ENCODE results near the gene NAT8. TPM values are rescaled to one million over a fixed set of nuclear protein-coding genes. Genes with fewer than 3 reads are reported as not detected.
"Not testable (repeated sequence)": the region's sequence is repeated elsewhere in the genome, so short reads cannot be mapped to it uniquely, and the experiment has no call there.

NAT8 gene
- not detected in 2 replicates for total RNA-seq

- H3K27me3 Mint-ChIP-seq, result peaks cover 17% of the 10 kb centered on the region
- TF ChIP-seq CTCF (IDR thresholded peaks at IDR 0.05), result no peak
- DNase-seq (no peak), ATAC-seq (ENCODE audit: low read depth) (no peak)
- ChIA-PET POLR2A (no interaction called here), CTCF (no interaction called here)
- H3K4me3 Mint-ChIP-seq, result no peak within 1 kb of the TSS
- no peaks in the 10 kb centered on the region for H3K4me1 Mint-ChIP-seq
- H3K36me3 Mint-ChIP-seq (ENCODE audit: low read depth), result no peaks in the 10 kb centered on the region
- peaks cover 16% of the 10 kb centered on the region for H3K9me3 Mint-ChIP-seq
- H3K27ac Mint-ChIP-seq, result no peak within 1 kb of the TSS
- intact Hi-C loops (cut with micrococcal nuclease), result no loop called here
These were observed at the start of gene NAT8 for GRCh38 chr2:73642338-73643018. Gene NAT8 (minus strand): TSS chr2:73642422. CDS start chr2:73641628, 794 bp downstream.

- peak; percentile 62 for ATAC-seq (ENCODE audit: low read depth)
- POLR2A ChIA-PET; H3K27me3 Mint-ChIP-seq; CTCF ChIA-PET; H3K4me1 Mint-ChIP-seq; H3K9me3 Mint-ChIP-seq; DNase-seq; H3K36me3 Mint-ChIP-seq (ENCODE audit: low read depth); H3K4me3 Mint-ChIP-seq; H3K27ac Mint-ChIP-seq: not testable (repeated sequence)
- intact Hi-C loops (cut with micrococcal nuclease), result loop anchor here (2.0 kb wide), 1 partner anchor 60 kb away; no protein-coding TSS in a partner anchor
These were observed 48.3 kb upstream of the NAT8 start for GRCh38 chr2:73690372-73691088.

GRCh38 chr2:73688494-73688893 lies 46.3 kb upstream of the NAT8 start:
- POLR2A ChIA-PET, result interaction anchor here (0.7 kb wide), 1 partner anchor 282 kb away, joined by 3 read pairs; no protein-coding TSS in a partner anchor
- intact Hi-C loops (cut with micrococcal nuclease); H3K9me3 Mint-ChIP-seq; H3K4me1 Mint-ChIP-seq; H3K36me3 Mint-ChIP-seq (ENCODE audit: low read depth); CTCF ChIA-PET; ATAC-seq (ENCODE audit: low read depth); DNase-seq; H3K27me3 Mint-ChIP-seq; H3K27ac Mint-ChIP-seq; H3K4me3 Mint-ChIP-seq: not testable (repeated sequence)

DNA sequence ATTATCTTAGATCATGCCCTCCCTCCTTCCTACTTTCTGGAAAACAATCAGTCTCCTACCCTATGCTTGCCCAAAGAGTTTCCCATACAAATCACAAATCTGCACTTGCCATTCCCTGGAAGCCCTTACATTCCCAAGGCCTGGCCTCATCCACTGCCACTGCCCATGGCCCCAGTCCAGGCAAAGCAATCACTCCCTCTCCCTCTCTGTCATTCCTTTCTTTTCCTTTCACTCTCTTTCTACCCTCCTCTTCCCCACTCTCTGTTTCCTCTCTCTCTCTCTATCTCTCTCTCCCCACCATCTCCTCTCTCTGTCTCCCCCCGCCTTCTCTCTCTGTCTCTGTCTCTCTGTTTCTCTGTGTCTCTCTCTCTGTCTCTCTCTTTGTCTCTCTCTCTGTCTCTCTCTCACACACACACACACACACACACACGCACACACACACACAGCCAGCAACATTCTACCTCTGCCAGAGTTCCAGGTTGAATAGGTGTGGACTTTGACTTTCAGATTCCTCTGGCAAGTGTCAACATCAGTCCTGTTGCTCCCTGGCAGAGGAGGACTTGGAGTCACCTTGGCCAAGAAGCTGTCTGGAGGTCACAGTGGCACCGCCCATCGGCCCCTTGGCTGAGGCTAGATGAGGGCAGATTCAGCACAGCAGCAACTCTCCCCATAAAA lies 43.7 kb upstream of the NAT8 start:
- ATAC-seq (ENCODE audit: low read depth), result no peak
- intact Hi-C loops (cut with micrococcal nuclease), result no loop called here
- POLR2A ChIA-PET, result no interaction called here
- no peaks in the 10 kb centered on the region for H3K4me1 Mint-ChIP-seq
- DNase-seq, result no peak
- peaks cover 8% of the 10 kb centered on the region for H3K9me3 Mint-ChIP-seq
- no peak overlapping the region for H3K4me3 Mint-ChIP-seq
- no peak for TF ChIP-seq CTCF (IDR thresholded peaks at IDR 0.05)
- peaks cover 6% of the 10 kb centered on the region for H3K27me3 Mint-ChIP-seq
- CTCF ChIA-PET, result no interaction called here
- H3K27ac Mint-ChIP-seq, result no peak overlapping the region
- H3K36me3 Mint-ChIP-seq (ENCODE audit: low read depth), result no peaks in the 10 kb centered on the region

DNA sequence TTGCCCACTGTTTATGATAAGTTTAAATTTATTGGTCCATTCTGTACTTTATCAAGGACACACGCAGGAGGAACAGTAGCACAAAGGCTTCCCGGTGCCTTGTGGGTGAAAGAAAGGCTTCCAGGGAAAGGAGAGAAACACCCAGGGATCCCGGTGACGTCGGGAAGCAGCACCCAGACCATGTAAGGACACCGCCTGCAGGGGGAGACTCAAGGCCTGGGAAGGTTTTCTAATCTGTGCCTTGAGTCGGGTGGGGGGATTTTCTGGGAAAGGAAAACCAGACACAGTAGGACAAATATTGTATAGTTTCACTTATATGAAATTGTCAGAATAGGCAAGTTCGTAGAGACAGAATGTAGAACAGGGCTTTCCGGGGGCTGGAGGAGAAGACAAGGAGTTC lies 42.7 kb upstream of the NAT8 start:
- DNase-seq; ATAC-seq (ENCODE audit: low read depth); POLR2A ChIA-PET; H3K4me1 Mint-ChIP-seq; intact Hi-C loops (cut with micrococcal nuclease); H3K27me3 Mint-ChIP-seq; H3K4me3 Mint-ChIP-seq; H3K27ac Mint-ChIP-seq; H3K36me3 Mint-ChIP-seq (ENCODE audit: low read depth); H3K9me3 Mint-ChIP-seq; CTCF ChIA-PET: not testable (repeated sequence)

DNA sequence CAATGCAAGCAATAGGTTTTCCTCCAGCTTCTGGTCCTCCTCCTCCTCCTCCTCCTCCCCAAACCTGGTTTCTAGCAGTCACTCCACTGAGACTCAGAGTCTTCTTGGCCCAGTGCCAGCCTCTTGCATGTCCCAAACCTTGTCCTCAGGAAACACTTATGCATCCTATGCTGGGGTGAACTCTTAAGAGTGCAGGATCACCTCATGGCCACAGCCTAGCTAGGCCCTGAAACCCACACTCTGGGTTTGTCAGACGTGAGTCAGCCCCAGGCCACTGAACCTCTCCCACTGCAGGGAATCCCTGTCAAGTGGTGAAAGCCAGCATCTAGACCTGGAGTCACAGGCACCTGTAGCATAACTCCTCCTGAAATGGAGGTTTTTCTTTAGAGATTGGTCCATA lies 42.1 kb upstream of the NAT8 start:
- H3K27ac Mint-ChIP-seq; H3K36me3 Mint-ChIP-seq (ENCODE audit: low read depth); DNase-seq; H3K4me3 Mint-ChIP-seq; H3K9me3 Mint-ChIP-seq; intact Hi-C loops (cut with micrococcal nuclease); POLR2A ChIA-PET; H3K27me3 Mint-ChIP-seq; H3K4me1 Mint-ChIP-seq; CTCF ChIA-PET; ATAC-seq (ENCODE audit: low read depth): not testable (repeated sequence)

GRCh38 chr2:73679951-73680571 lies 37.8 kb upstream of the NAT8 start:
- DNase-seq; H3K36me3 Mint-ChIP-seq (ENCODE audit: low read depth); POLR2A ChIA-PET; H3K4me3 Mint-ChIP-seq; H3K27ac Mint-ChIP-seq; H3K4me1 Mint-ChIP-seq; H3K9me3 Mint-ChIP-seq; ATAC-seq (ENCODE audit: low read depth); intact Hi-C loops (cut with micrococcal nuclease): not testable (repeated sequence)
- CTCF ChIA-PET, result interaction anchor here (0.9 kb wide), 1 partner anchor 12 kb away, joined by 3 read pairs; no protein-coding TSS in a partner anchor
- peaks cover 13% of the 10 kb centered on the region for H3K27me3 Mint-ChIP-seq

- POLR2A ChIA-PET; H3K4me1 Mint-ChIP-seq; ATAC-seq (ENCODE audit: low read depth); H3K4me3 Mint-ChIP-seq; H3K36me3 Mint-ChIP-seq (ENCODE audit: low read depth); H3K27ac Mint-ChIP-seq; H3K9me3 Mint-ChIP-seq; DNase-seq; intact Hi-C loops (cut with micrococcal nuclease); CTCF ChIA-PET: not testable (repeated sequence)
- peaks cover 13% of the 10 kb centered on the region for H3K27me3 Mint-ChIP-seq
These were observed 37.0 kb upstream of the NAT8 start for GRCh38 chr2:73679237-73679636.

- H3K36me3 Mint-ChIP-seq (ENCODE audit: low read depth); intact Hi-C loops (cut with micrococcal nuclease); H3K4me3 Mint-ChIP-seq; POLR2A ChIA-PET; H3K27ac Mint-ChIP-seq; DNase-seq; H3K4me1 Mint-ChIP-seq; ATAC-seq (ENCODE audit: low read depth); H3K9me3 Mint-ChIP-seq; CTCF ChIA-PET: not testable (repeated sequence)
- H3K27me3 Mint-ChIP-seq, result peaks cover 15% of the 10 kb centered on the region
These were observed 35.8 kb upstream of the NAT8 start for GRCh38 chr2:73678008-73678407.

DNA sequence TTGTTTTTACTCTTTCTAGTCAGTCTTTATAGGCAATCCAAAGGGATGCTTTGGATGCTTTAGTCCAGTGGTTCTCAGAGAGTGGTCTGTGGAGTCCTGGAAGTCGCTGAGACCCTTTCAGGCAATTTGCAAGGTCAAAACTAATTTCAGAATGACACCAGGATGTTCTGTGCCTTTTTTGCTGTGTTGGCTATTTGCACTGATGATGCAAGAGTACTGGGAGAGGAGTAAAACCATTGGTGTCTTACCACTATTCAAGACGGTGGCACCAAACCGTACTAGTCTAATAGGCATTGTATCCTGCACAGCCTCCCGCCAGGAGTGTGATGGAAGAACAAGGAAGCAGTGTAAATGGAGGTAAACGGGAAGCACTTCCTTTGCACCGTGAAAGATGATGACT lies 34.0 kb upstream of the NAT8 start:
- CTCF ChIA-PET; H3K4me1 Mint-ChIP-seq; H3K9me3 Mint-ChIP-seq; DNase-seq; ATAC-seq (ENCODE audit: low read depth); POLR2A ChIA-PET; H3K36me3 Mint-ChIP-seq (ENCODE audit: low read depth); H3K27ac Mint-ChIP-seq; H3K4me3 Mint-ChIP-seq; intact Hi-C loops (cut with micrococcal nuclease): not testable (repeated sequence)
- H3K27me3 Mint-ChIP-seq, result peaks cover 15% of the 10 kb centered on the region
